ENCODE data around the gene ELP4.

DNA sequence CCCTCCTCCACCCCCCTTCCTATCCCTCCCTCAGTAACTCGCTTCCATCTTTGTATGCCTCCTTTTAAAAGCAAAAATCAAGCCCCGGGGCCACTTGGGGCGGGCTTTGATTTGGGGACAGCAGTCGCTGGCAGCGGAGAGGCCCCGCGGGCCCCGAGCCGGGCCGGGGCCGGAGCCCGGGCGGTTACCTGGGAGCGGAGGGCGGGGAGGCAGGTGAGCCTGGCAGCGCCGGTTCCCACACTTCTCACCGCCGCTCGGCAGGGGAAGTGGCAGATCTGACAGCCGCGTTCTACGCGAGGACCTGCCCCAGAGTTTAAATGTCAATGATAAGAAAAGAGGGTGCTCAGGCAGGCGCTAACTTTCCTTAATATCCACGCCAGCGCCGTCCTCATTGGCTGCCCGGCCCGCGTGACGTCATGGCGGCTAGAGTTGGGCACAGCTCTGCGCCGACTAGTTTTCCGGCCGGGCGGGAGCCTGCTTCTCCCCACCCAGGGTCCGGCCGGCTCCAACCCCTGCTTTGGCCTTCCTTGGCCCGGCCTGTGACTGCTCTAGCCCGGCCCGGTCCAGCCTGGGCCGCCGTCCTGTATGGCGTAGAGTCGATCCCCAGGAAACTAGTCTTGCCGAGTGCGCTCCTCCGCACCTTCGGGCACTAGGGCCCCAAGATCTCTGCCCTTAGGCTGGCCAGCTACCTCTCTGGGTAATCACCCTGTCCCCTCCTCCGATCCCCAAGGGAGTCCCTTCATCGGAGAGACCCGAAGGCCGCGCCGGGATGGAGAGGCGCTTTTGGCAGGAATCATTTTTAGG is 308.3 kb downstream of the ELP4 start:
- TF ChIP-seq, protein P1, sequence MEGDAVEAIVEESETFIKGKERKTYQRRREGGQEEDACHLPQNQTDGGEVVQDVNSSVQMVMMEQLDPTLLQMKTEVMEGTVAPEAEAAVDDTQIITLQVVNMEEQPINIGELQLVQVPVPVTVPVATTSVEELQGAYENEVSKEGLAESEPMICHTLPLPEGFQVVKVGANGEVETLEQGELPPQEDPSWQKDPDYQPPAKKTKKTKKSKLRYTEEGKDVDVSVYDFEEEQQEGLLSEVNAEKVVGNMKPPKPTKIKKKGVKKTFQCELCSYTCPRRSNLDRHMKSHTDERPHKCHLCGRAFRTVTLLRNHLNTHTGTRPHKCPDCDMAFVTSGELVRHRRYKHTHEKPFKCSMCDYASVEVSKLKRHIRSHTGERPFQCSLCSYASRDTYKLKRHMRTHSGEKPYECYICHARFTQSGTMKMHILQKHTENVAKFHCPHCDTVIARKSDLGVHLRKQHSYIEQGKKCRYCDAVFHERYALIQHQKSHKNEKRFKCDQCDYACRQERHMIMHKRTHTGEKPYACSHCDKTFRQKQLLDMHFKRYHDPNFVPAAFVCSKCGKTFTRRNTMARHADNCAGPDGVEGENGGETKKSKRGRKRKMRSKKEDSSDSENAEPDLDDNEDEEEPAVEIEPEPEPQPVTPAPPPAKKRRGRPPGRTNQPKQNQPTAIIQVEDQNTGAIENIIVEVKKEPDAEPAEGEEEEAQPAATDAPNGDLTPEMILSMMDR (IDR thresholded peaks at IDR 0.05 in 2 of 3, conservative IDR thresholded peaks at IDR 0.05 in 1 of 3; ENCODE audit: borderline replicate concordance in 1 of 3, insufficient read depth in 1 of 3, low read depth in 2 of 3, low read length in 2 of 3), result no peak
- TF ChIP-seq YY1 (IDR thresholded peaks at IDR 0.05; ENCODE audit: extremely low read depth, insufficient replicate concordance, low read depth, low read length), result no peak
- TF ChIP-seq POLR2A (IDR thresholded peaks at IDR 0.05; ENCODE audit: borderline replicate concordance, extremely low read depth, insufficient read depth, insufficient read length), result no peak
- TF ChIP-seq EGR1 (IDR thresholded peaks at IDR 0.05; ENCODE audit: low read depth), result no peak
- no peak for TF ChIP-seq EZH2phosphoT487 (IDR thresholded peaks at IDR 0.05; ENCODE audit: borderline replicate concordance)
- TF ChIP-seq, protein P2, sequence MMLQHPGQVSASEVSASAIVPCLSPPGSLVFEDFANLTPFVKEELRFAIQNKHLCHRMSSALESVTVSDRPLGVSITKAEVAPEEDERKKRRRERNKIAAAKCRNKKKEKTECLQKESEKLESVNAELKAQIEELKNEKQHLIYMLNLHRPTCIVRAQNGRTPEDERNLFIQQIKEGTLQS (IDR thresholded peaks at IDR 0.05), result no peak
- no peak for TF ChIP-seq ELF1 (IDR thresholded peaks at IDR 0.05; ENCODE audit: borderline replicate concordance, low read depth)
- TF ChIP-seq SIN3A (IDR thresholded peaks at IDR 0.05; ENCODE audit: low read depth), result no peak
- no peak for TF ChIP-seq POLR2AphosphoS5 (IDR thresholded peaks at IDR 0.05; ENCODE audit: low read depth, low read length)

All from HCT116 (cell line).